Prostate gland (tissue), 2 donors: ENCODE results near the gene PRKD1. TPM values are rescaled to one million over a fixed set of nuclear protein-coding genes. Genes with fewer than 3 reads are reported as not detected.
"Not testable (repeated sequence)": the region's sequence is repeated elsewhere in the genome, so short reads cannot be mapped to it uniquely, and the experiment has no call there.

Experiments
- DNase-seq: peaks from one replicate; pipeline ENCODE4 v3.0.0-alpha.2; 2019; ENCODE audit warnings: low spot score
- H3K27ac ChIP-seq, 2 donors: fragments of 200-600 bp; sonication (generic); 2 replicates each; pipeline ENCODE4 v1.5.1; 2017 to 2019
- H3K27me3 ChIP-seq: fragments of 200-600 bp; sonication (generic); replicated peaks from 2 replicates; pipeline ENCODE4 v1.5.1; 2019; ENCODE audit not compliant: insufficient read depth
- H3K36me3 ChIP-seq, 2 donors: fragments of 200-600 bp; sonication (generic); 1 replicate in 1 of 2; 2 replicates in 1 of 2; pipeline versions ENCODE4 v1.5.1 to v1.8.1; 2017 to 2019
- H3K4me1 ChIP-seq: fragments of 200-600 bp; sonication (generic); replicated peaks from 2 replicates; pipeline ENCODE4 v1.5.1; 2019
- H3K4me3 ChIP-seq, 2 donors: fragments of 200-600 bp; sonication (generic); 2 replicates each; pipeline ENCODE4 v1.5.1; 2017 to 2019
- H3K9me3 ChIP-seq: fragments of 200-600 bp; sonication (generic); 2 replicates; pipeline ENCODE4 v1.5.1; 2017
- POLR2A ChIP-seq: fragments of 450-650 bp; IDR thresholded peaks from one replicate; pipeline ENCODE4 v1.6.1; 2016; ENCODE audit warnings: antibody characterized with exemption, mild to moderate bottlenecking
- POLR2AphosphoS5 ChIP-seq: sonication (generic); formaldehyde crosslinking; IDR thresholded peaks from one replicate; pipeline ENCODE4 v1.6.1; 2017; ENCODE audit warnings: antibody characterized with exemption
- WGBS: methylation state at CpG from one replicate; pipeline ENCODE4 v1.1.5; 2018; 5-methylcytosine and 5-hydroxymethylcytosine counted together
- intact Hi-C: fragments of 100-400 bp; cut with DNase I; formaldehyde crosslinking; loops from one replicate; pipeline ENCODE4 v1.14.2; 2022
- total RNA-seq, 2 donors: library from RNA; depleted of rRNA; stranded (reverse); fragments of >200 nt; gene quantifications; one replicate each; pipeline ENCODE4 v1.1.0, GENCODE V29; 2016
- TF ChIP-seq, protein P1 (sequence below), 4 experiments: fragments of 200-600 bp in 2 of 4; fragments of 450-650 bp in 2 of 4; sonication (generic) in 2 of 4; IDR thresholded peaks; 1 replicate in 3 of 4; 2 replicates in 1 of 4; pipeline ENCODE4 v1.5.1; 2016 to 2019; ENCODE audit warnings: antibody characterized with exemption in 4 of 4, mild to moderate bottlenecking in 2 of 4, moderate library complexity in 2 of 4

Gene PRKD1
- total RNA-seq, 2 donors from 2014 or later = 45.0 to 82.0 TPM

DNA sequence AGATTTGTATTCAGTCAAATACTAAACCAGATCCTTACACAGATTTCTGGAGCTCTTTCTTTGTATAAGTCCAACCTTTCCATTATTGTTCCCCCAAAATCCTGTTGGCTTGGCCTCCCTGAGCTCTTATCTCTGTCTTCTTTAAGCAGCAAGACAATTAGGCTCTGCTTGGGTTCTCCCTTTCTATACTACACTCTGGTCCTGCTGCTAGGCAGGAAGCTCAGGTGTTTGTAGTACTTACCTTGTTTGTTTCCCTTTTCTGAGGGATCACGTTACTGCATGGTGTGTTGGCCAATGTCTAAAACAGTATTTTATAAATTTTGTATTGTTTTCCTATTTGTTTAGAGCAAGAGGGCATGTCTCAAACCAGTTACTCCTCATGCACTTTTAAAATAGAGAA is 192.9 kb downstream of the PRKD1 start:
- Histone ChIP-seq H3K4me3 (no peak overlapping the region), H3K4me1 (peaks cover 6% of the 10 kb centered on the region), H3K36me3 (no peaks in the 10 kb centered on the region), H3K9me3 (no peaks in the 10 kb centered on the region), H3K27me3 (no peaks in the 10 kb centered on the region), H3K27ac (peak overlapping the region; percentile 60 to 75)
- no peak for DNase-seq
- 61% methylated on average over 1 of the region's 1 CpG for WGBS
- intact Hi-C loops = no loop called here
- TF ChIP-seq POLR2AphosphoS5 (no peak), POLR2A (no peak)
- TF ChIP-seq, protein P1, sequence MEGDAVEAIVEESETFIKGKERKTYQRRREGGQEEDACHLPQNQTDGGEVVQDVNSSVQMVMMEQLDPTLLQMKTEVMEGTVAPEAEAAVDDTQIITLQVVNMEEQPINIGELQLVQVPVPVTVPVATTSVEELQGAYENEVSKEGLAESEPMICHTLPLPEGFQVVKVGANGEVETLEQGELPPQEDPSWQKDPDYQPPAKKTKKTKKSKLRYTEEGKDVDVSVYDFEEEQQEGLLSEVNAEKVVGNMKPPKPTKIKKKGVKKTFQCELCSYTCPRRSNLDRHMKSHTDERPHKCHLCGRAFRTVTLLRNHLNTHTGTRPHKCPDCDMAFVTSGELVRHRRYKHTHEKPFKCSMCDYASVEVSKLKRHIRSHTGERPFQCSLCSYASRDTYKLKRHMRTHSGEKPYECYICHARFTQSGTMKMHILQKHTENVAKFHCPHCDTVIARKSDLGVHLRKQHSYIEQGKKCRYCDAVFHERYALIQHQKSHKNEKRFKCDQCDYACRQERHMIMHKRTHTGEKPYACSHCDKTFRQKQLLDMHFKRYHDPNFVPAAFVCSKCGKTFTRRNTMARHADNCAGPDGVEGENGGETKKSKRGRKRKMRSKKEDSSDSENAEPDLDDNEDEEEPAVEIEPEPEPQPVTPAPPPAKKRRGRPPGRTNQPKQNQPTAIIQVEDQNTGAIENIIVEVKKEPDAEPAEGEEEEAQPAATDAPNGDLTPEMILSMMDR (IDR thresholded peaks at IDR 0.05) = no peak

- H3K36me3 ChIP-seq, H3K4me3 ChIP-seq, H3K4me1 ChIP-seq, H3K9me3 ChIP-seq, intact Hi-C loops, DNase-seq, H3K27me3 ChIP-seq, H3K27ac ChIP-seq: not testable (repeated sequence)
- 93% methylated on average over 4 of the region's 4 CpGs for WGBS
Observed at GRCh38 chr14:29726560-29727331, 200.9 kb downstream of the PRKD1 start.

- Histone ChIP-seq H3K4me1 (no peaks in the 10 kb centered on the region), H3K4me3 (no peak overlapping the region), H3K36me3 (no peaks in the 10 kb centered on the region), H3K27me3 (no peaks in the 10 kb centered on the region), H3K27ac (no peak overlapping the region), H3K9me3 (no peaks in the 10 kb centered on the region)
- no peak for TF ChIP-seq POLR2AphosphoS5
- TF ChIP-seq, protein P1 (IDR thresholded peaks at IDR 0.05) = no peak
- TF ChIP-seq POLR2A = no peak
- 56% methylated on average over 3 of the region's 3 CpGs for WGBS
- no peak for DNase-seq
- intact Hi-C loops = no loop called here
Observed at GRCh38 chr14:29724991-29725390, 202.7 kb downstream of the PRKD1 start.

- no peaks in the 10 kb centered on the region for H3K9me3 ChIP-seq
- no peaks in the 10 kb centered on the region for H3K36me3 ChIP-seq
- no peak overlapping the region for H3K4me3 ChIP-seq
- intact Hi-C loops = no loop called here
- no peaks in the 10 kb centered on the region for H3K27me3 ChIP-seq
- TF ChIP-seq, protein P1 (IDR thresholded peaks at IDR 0.05) = no peak
- TF ChIP-seq POLR2AphosphoS5 = no peak
- no peak for TF ChIP-seq POLR2A
- H3K4me1 ChIP-seq = no peaks in the 10 kb centered on the region
- 94% methylated on average over 1 of the region's 1 CpG for WGBS
- no peak for DNase-seq
- H3K27ac ChIP-seq = no peak overlapping the region
Observed at GRCh38 chr14:29722831-29723230, 204.8 kb downstream of the PRKD1 start.

- no peak overlapping the region for H3K4me3 ChIP-seq
- H3K36me3 ChIP-seq = no peaks in the 10 kb centered on the region
- 59% methylated on average over 2 of the region's 2 CpGs for WGBS
- H3K9me3 ChIP-seq = no peaks in the 10 kb centered on the region
- TF ChIP-seq POLR2A (no peak), POLR2AphosphoS5 (no peak)
- TF ChIP-seq, protein P1 (IDR thresholded peaks at IDR 0.05) = no peak
- no peak overlapping the region for H3K27ac ChIP-seq
- no peak for DNase-seq
- intact Hi-C loops = no loop called here
- no peaks in the 10 kb centered on the region for H3K4me1 ChIP-seq
- H3K27me3 ChIP-seq = no peaks in the 10 kb centered on the region
Observed at GRCh38 chr14:29721586-29721985, 206.1 kb downstream of the PRKD1 start.
